NK-92 treated with Interleukin-12 subunit alpha and Interleukin-12 subunit beta, amount 100 ng/mL, for 24 hours (cell line): ENCODE results near the gene ANKRD13B.

Experiments used
- DNase-seq: peaks from one replicate; lab custom pipeline; 2025; lab: John Stamatoyannopoulos, UW

Gene ANKRD13B

DNA sequence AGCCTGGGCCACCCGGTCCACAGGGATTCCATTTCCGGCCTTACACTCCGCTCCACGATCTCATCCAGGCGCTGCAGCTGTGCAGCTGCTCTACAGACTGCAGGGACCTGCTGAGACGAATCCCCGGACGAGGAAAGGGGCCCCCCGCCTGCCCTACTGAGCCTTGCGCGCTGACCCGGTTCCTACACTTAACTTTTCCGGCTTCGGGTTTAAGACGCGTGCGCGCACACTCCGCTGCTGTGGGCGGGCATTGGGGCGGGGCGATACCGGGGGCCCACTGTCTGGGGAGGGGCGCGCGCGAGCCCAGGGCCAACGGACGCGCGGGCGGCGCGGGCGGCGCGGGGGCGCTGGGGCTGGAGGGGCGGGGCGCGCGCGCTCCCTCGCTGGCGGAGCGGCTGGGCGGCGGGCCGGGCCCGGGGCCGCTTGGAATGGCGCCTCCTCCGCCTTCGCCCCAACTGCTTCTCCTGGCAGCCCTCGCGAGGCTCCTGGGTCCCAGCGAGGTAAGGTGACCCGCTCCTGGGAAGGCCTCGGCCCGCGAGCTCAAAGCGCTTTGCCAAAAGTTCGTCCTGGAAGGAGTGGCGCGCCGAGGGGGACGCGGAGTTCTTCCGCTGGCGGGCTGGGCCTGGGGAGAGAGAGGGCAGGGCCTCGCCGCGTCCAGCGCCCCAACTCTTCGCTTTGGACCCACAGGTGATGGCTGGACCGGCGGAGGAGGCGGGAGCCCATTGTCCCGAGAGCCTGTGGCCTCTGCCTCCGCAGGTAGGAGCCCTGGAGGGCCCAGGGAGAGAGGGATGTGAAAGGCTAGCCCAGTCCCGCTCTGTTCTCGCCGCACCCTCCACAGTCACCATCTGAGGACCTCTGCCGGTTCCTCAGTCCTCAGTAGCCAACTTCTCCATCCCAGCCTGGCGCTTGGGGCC, 24.3 kb upstream of the ANKRD13B start, which contains the start of gene TP53I13:
Gene TP53I13, plus strand, starts transcription at position 371 of the 914 bp plus-strand sequence. Its CDS starts 58 bp downstream, at position 429.
- DNase-seq = peak; percentile 79

DNA sequence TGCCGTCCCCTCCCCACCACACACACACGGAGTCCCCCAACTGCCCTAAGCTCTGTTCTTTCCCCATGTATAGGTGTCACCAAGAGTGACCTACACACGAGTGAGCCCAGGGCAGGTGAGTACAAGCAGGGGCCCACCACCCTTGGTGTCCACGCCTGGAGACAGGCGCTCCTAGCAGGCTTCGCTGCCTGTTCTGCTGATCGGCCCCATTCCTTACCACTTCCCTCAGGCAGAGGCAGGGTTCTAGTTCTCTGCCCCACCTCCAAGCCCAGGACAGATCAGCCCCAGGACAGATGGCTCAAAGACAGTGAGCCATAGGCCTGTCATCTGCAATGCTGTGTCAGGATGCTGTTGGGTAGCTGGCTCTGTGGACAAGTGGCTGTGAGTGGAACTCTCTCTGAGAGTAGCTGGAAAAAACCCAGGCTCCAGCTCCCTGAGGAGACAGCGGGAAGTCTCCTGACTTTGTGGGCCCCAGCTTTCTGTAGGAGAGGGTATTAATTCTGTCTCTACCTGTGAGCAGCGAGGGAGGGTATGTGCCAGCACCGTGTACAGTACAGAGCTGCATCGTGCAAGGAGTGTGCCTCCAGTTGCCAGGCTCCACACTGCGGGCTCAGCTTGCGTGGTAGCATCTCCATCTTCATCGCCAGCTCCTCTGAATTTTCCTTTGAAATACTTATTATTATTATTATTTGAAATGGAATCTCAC, 23.5 kb upstream of the ANKRD13B start:
- no peak for DNase-seq

DNA sequence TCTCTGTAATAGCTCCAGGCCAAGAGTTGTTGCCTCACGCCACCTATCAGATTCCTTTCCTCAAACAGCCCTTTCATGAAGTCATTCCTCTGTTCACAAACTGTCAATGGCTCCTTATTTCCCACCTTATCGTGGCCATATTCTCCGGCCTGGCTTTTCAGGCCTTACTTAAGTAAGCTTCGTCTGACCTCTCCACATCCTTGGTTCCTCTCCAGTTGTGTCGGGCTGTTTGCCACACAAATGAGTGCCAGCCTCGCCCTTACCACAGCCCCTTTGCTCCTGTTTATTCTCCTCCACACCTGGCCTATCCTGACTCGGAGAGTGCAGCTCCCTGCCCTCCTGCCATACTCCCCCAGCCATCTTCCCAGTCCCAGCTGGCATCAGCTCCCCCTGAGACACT, 22.4 kb upstream of the ANKRD13B start:
- no peak for DNase-seq

DNA sequence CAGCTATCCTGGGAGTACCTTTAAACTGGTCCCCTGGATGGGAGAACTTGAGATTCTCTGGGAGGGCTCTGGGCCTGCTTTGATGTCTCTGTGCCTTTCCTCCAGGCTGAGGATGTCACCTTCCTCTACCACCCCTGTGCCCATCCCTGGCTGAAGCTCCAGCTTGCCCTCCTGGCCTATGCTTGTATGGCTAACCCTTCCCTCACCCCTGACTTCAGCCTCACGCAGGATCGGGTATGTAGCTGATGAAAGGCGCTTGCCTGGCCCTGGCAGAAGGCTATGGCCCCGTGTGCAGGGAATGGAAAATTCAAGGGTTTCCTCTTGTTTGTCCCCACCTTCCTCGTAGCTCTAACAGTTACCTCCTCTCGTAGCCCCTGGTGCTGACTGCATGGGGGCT, 21.4 kb upstream of the ANKRD13B start:
- no peak for DNase-seq

DNA sequence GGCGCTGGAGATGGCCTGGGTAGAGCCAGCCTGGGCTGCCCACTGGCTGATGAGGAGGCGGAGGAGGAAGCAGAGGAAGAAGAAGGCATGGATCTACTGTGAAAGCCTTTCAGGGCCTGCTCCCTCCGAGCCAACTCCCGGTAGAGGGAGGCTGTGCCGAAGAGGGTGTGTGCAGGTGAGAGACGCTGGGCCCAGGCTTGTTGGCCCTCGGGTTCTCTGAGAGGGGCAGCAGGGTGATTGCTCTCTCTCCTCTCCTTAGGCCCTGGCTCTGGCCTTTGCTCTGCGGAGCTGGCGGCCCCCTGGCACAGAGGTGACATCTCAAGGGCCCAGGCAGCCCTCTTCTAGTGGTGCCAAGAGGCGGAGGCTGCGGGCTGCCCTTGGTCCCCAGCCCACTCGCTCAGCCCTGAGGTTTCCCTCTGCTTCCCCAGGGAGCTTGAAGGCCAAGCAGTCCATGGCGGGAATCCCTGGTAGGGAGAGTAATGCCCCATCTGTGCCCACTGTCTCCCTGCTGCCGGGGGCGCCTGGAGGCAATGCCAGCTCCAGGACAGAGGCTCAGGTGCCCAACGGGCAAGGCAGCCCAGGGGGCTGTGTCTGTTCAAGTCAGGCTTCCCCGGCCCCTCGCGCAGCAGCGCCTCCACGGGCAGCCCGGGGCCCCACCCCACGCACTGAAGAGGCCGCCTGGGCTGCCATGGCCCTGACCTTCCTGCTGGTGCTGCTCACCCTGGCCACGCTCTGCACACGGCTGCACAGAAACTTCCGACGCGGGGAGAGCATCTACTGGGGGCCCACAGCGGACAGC, 20.9 kb upstream of the ANKRD13B start:
- no peak for DNase-seq

DNA sequence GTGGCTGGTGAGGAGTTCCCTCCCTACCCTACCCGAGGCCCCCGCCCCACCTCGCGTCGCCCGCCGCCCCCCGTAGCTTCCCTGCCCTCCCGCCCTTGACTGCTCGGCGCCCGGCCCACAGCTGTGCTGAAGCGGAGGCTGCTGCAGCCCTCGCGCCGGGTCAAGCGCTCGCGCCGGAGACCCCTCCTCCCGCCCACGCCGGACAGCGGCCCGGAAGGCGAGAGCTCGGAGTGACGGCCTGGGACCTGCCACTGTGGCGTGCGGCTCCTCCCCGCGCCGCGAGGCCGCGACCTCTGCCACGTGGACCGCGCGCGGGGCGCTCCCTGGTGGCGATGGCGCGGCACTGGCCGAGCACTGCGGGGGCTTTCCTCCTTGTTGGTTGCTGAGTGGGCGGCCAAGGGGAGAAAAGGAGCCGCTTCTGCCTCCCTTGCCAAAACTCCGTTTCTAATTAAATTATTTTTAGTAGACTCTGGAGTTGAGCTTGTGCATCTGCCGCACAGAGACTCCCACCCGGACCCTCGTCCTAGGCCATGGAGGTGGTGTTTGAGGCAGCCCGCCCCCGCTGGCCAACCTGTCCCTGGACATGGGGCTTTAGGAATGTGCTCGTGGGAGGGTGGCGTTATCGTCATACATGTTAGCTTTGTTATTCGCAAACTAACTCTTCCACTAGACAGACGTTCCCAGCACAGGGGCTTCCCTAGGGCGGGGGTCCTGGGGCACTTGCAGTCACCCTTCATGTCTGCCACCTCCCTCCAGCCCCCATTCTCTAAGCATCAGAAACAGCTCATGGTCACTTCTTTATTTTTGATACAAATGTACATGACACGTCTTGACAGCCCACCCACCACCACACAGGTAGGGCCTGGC, 20.0 kb upstream of the ANKRD13B start:
- DNase-seq = no peak

DNA sequence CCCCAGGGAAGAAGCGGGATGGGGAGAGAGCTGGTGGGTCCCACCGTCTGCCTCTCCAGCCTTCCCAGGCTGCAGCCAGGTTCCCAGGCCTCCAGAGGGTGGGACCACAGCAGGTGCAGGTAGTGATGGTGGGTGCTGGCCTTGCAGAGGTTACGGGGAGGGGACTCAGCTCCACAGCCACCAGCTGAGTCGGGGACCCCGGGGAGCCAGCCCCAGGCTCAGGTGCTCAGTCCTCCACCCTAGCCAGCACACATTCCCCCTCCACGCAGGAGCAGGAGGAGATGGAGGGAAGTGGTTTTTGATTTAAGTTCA, 19.4 kb upstream of the ANKRD13B start:
- no peak for DNase-seq

DNA sequence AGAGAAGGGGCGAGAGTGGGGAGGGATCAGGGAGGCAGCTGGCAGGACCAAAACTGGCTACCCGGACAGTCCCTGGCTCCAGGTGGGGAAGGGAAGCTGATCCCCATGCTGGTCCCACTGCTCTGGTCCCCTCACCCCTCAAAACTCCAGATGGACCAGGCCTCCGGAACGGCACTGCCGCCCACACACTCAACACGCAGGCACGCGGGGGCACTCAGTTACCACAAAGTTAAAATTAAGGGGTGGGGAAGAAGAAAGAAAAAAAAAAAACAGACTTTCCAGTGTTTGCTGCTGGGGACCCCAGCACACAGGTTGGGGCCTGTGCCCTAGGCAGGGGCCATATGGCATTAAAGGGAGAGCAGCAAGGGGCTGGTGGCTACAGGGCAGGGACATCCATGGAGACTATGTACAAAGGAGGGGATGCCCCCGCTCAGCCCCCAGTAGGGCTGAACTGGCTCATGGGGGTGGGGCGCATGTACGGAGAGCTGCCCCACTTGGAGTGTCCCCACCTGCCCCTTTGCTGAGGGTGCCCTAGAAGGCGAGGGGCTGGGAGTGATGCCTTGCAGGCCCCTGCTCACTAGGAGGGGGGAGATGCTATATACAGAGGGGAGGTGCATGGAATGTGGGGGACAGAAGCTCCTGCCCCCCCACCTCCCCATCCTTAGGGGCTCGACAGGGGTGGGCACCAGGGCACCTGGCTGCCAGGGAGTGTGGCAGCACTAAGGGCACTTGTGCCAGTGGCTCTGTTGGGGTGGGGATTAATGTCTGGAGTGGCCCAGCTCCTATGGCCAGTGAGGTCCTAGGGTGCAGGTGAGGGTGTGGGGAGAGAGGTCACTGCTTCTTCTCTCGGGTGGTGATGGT, 18.8 kb upstream of the ANKRD13B start:
- no peak for DNase-seq

DNA sequence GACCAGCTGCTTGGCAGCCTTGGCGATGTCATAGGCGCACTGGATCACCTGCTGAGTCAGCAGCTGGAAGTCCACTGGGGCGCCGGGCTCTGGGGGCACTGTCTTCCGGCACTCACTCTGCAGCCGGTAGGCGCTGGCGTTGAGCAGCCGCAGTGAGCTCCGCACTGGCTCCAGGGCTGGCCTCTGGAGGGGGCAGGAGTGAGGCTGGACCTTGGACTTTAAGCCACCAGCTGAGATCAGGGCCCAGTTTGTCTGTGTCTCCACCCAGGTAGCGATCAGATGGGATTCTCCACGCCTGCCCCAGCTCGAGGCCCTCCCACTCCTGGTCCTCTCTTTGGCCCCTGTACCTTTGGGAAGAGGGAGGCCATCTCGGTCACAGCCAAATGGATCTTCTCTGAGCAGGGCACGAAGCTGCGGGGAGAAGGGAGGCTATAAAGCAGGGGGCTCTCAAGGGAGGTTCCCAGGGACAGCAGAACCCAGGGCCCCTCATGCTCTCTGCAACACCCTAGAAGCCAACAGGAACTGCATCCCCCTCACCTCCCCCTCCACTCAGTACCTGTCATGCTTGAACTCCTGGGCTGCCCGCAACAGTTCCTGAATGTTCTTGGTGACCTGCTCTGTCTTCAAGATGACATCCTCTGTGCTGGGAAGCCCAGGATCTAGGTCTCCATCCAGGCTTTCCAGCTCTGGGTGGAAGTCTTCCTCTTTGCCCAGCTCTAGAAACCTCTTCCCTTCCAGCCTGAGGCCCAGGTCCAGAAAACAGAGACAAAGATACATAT, 18.0 kb upstream of the ANKRD13B start:
- no peak for DNase-seq

DNA sequence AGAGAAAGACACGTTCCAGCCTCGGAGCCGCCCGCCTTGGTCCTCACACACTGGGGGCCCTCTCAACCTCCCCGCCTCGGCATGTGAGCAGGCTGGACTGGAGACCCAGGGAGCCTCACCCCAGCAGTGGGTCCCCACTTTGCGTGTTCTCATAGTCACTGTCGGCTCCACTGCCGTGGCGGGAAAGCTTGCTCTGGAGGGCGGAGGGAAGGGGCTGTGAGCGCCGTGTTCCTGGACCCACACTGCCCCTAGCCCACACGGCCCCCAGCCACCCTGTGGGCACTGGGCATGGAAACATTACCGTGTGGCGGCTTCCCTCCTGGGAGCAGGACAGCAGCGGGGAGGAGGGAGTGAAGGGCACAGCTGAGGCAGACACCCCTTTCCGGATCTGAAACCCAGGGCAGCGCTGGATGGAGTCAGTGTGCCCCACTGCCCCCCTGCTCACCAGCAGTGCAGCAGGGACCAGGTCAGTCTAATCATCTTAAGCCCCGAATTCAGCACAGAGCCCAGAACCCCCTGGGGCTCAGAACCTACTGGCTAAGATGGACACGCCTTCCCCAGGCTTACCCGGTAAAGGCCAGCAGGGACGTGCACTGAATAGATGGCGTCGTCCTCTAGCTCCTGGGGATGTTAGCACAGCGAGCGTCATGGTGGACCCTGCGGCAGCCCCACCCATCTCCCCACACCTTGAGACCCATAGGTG, 17.3 kb upstream of the ANKRD13B start:
- DNase-seq = no peak

DNA sequence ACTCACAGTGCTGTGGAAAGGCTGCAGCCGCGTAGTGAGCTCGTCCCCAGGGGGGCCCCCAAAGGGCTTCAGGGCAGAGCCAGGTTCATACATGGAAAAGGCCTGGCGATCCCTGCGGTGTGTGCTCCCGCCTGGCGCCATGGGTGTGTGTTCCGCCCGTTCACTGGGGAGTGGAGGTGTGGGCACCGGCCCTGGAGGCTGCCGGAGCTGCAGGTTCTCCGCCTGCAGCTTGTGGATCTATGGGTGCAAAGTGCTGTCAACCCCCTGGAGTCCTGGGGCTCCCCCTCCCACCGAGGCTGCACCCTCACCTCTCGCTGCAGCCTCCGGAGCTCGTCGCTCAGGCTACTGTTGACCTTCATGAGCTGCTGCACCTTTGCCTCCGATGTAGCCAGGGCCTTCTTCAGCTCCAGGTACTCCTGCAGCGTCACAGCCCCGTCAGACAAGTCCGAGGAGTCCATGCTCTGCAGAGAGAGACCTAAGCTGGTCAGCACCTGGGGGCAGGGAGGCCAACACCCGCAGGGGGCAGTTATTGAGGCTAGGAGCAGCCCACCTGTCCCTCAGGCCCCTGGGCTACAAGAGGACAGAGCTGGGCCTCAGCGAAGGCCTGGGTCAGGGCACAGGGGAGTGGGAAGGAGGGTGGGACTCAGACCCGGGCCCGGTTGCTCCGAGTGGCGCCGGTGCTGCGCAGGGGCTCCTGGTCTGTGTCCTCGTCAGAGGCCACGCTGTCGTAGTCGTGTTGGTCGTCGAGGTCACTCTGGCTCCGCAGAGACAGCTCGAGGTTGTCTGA, 16.5 kb upstream of the ANKRD13B start:
- DNase-seq = no peak

DNA sequence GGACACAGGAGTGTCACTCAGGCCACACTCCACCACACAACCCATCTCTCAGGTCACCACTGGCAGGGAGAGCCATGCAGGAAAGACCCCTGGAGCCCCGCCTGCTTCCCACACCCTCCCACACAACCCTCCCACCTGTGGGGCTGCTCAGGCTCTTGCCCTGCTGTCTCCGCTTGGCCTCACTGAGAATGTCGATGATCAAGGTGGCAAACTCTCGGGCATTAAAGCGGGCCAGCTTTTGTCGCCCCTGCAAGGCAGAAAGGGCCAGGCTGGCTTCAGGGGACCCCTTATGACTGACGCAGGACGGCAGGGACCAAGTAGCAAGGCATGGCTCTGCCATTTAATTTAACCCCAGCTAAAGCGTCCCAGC, 15.9 kb upstream of the ANKRD13B start:
- no peak for DNase-seq

DNA sequence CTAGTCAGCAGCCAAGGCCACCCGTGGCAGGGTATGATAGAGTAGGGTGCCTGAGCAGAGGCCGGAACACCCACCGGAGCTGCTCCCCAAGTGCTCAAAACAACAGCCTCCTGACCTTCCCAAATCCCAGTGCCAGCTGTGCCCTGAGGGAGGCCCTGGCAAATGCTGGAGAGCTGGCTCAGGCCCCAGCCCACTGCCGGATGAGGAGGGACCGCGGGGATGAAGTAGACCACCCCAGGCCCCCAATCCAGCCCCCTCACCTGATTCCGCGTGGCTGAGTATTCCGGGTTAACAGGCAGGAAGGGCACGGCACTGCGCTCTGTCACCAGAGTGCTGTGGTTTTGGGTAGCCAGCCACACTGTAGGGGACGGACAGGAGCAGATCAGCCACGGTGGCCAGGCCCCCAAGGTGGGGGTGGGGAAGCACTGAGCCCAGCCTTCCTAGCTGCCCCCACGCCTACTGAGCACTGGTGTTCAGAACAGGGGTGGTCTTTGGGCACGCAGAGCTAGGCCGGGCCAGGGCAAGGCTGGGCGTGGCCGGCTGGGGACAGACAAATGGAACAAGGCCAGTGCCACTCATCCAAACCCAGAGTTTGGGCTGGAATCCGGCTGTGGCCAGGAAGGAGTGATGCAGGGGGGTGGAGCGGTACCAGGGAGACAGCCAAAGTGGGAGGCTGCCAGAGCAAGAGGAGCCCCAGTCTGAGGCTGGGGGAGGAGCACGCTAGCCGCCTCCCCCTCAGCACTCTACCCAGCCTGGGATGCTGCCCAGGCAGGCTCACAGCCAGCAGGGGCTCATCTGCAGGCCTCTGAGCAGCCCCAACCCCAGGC, 15.3 kb upstream of the ANKRD13B start:
- no peak for DNase-seq

DNA sequence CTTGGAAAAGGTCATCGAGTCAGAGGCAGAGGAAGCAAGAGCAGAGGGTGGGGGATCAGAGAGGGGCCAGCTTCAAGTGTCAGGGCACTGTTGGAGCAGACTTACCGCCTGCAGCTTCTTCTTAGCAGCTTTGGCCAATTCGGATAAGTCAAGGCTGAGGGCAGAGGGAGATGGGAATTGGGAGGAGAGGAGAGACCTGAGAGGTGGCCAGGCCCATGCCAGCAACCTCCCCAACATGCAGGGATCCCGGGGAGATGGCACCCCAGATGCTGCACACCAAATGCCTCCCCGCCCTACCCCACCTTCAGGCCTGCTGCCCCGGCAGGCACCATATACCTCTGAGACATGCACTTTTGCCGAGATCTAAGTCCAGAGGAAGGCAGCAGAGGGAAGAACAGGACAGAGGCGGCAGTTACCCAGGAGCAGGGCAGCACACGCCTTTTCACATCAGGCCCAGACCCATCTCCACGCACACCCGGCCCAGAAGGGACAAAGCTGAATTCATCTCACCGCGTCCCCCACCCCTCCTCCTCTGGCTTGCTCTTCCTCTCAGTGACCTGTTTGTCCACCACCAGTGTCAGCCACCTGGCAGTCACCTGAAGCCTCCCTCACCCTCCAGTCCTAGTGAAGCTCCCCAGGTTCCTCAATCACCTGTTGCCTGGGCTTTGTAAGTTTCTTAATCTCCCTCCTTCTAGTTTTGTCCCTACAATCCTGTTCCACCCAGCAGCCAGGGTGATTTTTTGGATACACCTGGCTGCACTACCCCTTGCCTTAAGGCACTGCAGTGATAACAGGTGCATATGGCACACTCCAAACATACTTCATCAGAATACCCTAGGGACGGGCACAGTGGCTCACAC, 14.1 kb upstream of the ANKRD13B start:
- DNase-seq = no peak

DNA sequence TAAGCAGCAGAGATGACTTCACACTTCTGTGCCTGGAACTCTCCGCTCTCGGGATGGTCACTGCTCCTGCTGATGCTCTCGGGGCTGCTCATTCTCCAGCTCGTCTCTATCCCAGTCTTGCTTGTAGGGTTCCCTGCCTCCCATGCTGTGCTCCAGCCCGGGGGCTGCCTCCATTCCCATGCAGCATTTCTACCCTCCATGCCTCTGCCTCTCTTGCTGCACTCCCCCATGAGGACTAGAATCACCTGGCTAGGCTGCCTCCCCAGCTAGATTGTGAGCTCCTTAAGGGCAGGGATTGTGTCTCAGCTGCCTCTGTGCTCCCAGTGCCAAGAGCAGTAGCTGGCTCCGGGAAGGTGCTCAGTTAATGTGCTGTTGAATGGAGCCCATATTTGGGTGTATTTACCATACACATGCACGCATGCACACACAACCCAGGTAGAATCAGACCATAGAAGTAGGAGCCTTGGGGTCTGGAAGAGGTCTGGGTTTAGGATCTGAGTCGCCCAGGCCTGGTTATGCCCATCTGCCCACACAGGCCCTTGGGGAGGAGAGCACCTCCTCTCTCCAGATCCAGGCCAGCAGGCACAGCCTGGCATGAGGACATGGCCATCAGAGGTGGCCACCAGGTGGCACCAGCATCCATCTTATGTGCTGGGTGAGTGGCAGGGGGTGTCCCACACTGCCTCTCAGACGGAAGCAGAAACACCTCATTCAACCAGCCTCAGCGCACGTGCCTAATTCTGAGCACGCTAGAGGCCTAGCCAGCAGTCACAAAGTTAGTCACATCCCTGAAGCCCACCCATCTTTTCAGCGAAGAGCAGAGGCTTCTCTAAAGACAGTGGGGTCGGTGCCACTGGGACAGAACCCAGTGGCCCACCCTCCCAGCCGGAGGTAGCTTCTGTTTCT, 12.8 kb upstream of the ANKRD13B start:
- peak; percentile 59 for DNase-seq
